Neural progenitor cell (in vitro differentiated cells): ENCODE data around the gene LPIN1. TPM values are rescaled to one million over a fixed set of nuclear protein-coding genes. Genes with fewer than 3 reads are reported as not detected.

ENCODE experiments used
- DNase-seq: peaks from one replicate; pipeline ENCODE4 v3.0.0-alpha.2; 2016; ENCODE audit warnings: low spot score
- H2AFZ ChIP-seq: fragments of 200-600 bp; sonication (generic); replicated peaks from 2 replicates; pipeline ENCODE4 v1.6.1; 2016; ENCODE audit warnings: antibody characterized with exemption
- H3F3A ChIP-seq: fragments of 200-600 bp; sonication (generic); 2 replicates; pipeline ENCODE4 v1.6.1; 2016; ENCODE audit warnings: antibody characterized with exemption, low read depth
- H3K27ac ChIP-seq: fragments of 200-600 bp; sonication (generic); 2 replicates; pipeline ENCODE4 v1.5.1; 2016; ENCODE audit warnings: mild to moderate bottlenecking
- H3K27me3 ChIP-seq: fragments of 200-600 bp; sonication (generic); 2 replicates; pipeline ENCODE4 v1.6.1; 2016; ENCODE audit warnings: mild to moderate bottlenecking, moderate library complexity
- H3K36me3 ChIP-seq: fragments of 200-600 bp; sonication (generic); 2 replicates; pipeline ENCODE4 v1.5.1; 2016
- H3K4me1 ChIP-seq: fragments of 200-600 bp; sonication (generic); 2 replicates; pipeline ENCODE4 v1.6.1; 2016; ENCODE audit warnings: mixed run types
- H3K4me2 ChIP-seq: fragments of 200-600 bp; sonication (generic); 2 replicates; pipeline ENCODE4 v1.6.1; 2016
- H3K4me3 ChIP-seq: fragments of 200-600 bp; sonication (generic); 2 replicates; pipeline ENCODE4 v1.5.1; 2016
- H3K79me2 ChIP-seq: fragments of 200-600 bp; sonication (generic); 2 replicates; pipeline ENCODE4 v1.6.1; 2016; ENCODE audit warnings: low read depth
- H3K9ac ChIP-seq: fragments of 200-600 bp; sonication (generic); 2 replicates; pipeline ENCODE4 v1.6.1; 2016
- H3K9me3 ChIP-seq: fragments of 200-600 bp; sonication (generic); 2 replicates; pipeline ENCODE4 v1.5.1; 2016; ENCODE audit warnings: low read depth
- H4K20me1 ChIP-seq: fragments of 200-600 bp; sonication (generic); 2 replicates; pipeline ENCODE4 v1.6.1; 2016; ENCODE audit warnings: low read depth
- H3K27ac Mint-ChIP-seq: 3 replicates; pipeline ENCODE4 v1.8.0; 2021; ENCODE audit warnings: mixed read lengths
- H3K27me3 Mint-ChIP-seq: 2 replicates; pipeline ENCODE4 v1.8.0; 2022; ENCODE audit warnings: low read depth, mild to moderate bottlenecking, inconsistent platforms, moderate library complexity, mixed read lengths; ENCODE audit not compliant: insufficient read depth
- H3K36me3 Mint-ChIP-seq: 3 replicates; pipeline ENCODE4 v1.8.0; 2021; ENCODE audit warnings: mixed read lengths
- H3K4me1 Mint-ChIP-seq: 3 replicates; pipeline ENCODE4 v1.8.0; 2021; ENCODE audit warnings: mixed read lengths
- H3K4me3 Mint-ChIP-seq: 3 replicates; pipeline ENCODE4 v1.8.0; 2021; ENCODE audit warnings: mild to moderate bottlenecking, moderate library complexity, mixed read lengths
- H3K9me3 Mint-ChIP-seq: 3 replicates; pipeline ENCODE4 v1.8.0; 2020; ENCODE audit warnings: mixed read lengths
- CTCF ChIP-seq: fragments of 200-600 bp; sonication (generic); IDR thresholded peaks from 2 replicates; pipeline ENCODE4 v1.5.1; 2017; ENCODE audit warnings: antibody characterized with exemption, mild to moderate bottlenecking
- EZH2 ChIP-seq: fragments of 200-600 bp; sonication (generic); IDR thresholded peaks from 2 replicates; pipeline ENCODE4 v1.6.1; 2017; ENCODE audit warnings: antibody characterized with exemption, mild to moderate bottlenecking, moderate library complexity
- EZH2phosphoT487 ChIP-seq: fragments of 200-600 bp; sonication (generic); IDR thresholded peaks from 2 replicates; pipeline ENCODE4 v1.6.1; 2017; ENCODE audit warnings: antibody characterized with exemption
- total RNA-seq: library from RNA; depleted of rRNA; stranded (reverse); fragments of >200 nt; gene quantifications from 2 replicates; pipeline ENCODE4 v1.2.3, GENCODE V29; 2015; ENCODE audit warnings: low replicate concordance

The LPIN1 gene
- total RNA-seq, 1 donor from 2014 or later: 18.0 TPM

- Histone ChIP-seq H4K20me1 (no peaks in the 10 kb centered on the region), H3K27me3 (no peaks in the 10 kb centered on the region), H3K4me3 (no peak overlapping the region), H3K79me2 (peaks cover 22% of the 10 kb centered on the region), H3K27ac (no peak overlapping the region), H3K4me2 (no peak overlapping the region), H3F3A (peaks cover 3% of the 10 kb centered on the region), H3K9me3 (peaks cover 7% of the 10 kb centered on the region), H3K36me3 (no peaks in the 10 kb centered on the region), H3K4me1 (peaks cover 7% of the 10 kb centered on the region), H2AFZ (no peak overlapping the region), H3K9ac (no peak overlapping the region)
- Mint-ChIP-seq H3K27ac (peak overlapping the region; percentile 2), H3K9me3 (peaks cover 36% of the 10 kb centered on the region), H3K36me3 (peaks cover 72% of the 10 kb centered on the region), H3K4me1 (peaks cover 7% of the 10 kb centered on the region), H3K4me3 (no peak overlapping the region), H3K27me3 (peaks cover 2% of the 10 kb centered on the region)
- TF ChIP-seq EZH2phosphoT487 (no peak), CTCF (no peak), EZH2 (no peak)
- DNase-seq: no peak
These were observed 14.8 kb downstream of the LPIN1 start for GRCh38 chr2:11761259-11761658.

- Histone ChIP-seq H3K9ac (no peak overlapping the region), H3F3A (peaks cover 3% of the 10 kb centered on the region), H3K27ac (no peak overlapping the region), H3K4me2 (no peak overlapping the region), H2AFZ (no peak overlapping the region), H3K79me2 (peaks cover 14% of the 10 kb centered on the region), H3K36me3 (no peaks in the 10 kb centered on the region), H3K27me3 (no peaks in the 10 kb centered on the region), H3K4me1 (peaks cover 2% of the 10 kb centered on the region), H4K20me1 (no peaks in the 10 kb centered on the region), H3K9me3 (peaks cover 7% of the 10 kb centered on the region), H3K4me3 (no peak overlapping the region)
- no peak for DNase-seq
- H3K4me1 Mint-ChIP-seq: peaks cover 7% of the 10 kb centered on the region
- H3K27ac Mint-ChIP-seq: no peak overlapping the region
- no peak overlapping the region for H3K4me3 Mint-ChIP-seq
- H3K9me3 Mint-ChIP-seq: peaks cover 34% of the 10 kb centered on the region
- TF ChIP-seq EZH2phosphoT487: no peak
- TF ChIP-seq EZH2: no peak
- TF ChIP-seq CTCF: no peak
- H3K36me3 Mint-ChIP-seq: peaks cover 75% of the 10 kb centered on the region
- H3K27me3 Mint-ChIP-seq: peaks cover 2% of the 10 kb centered on the region
These were observed 15.6 kb downstream of the LPIN1 start for GRCh38 chr2:11762031-11762430.

GRCh38 chr2:11762799-11763461 is 16.5 kb downstream of the LPIN1 start:
- Histone ChIP-seq H3K4me2 (no peak overlapping the region), H3K9me3 (peaks cover 5% of the 10 kb centered on the region), H3K4me3 (no peak overlapping the region), H2AFZ (no peak overlapping the region), H4K20me1 (no peaks in the 10 kb centered on the region), H3K27me3 (no peaks in the 10 kb centered on the region), H3K36me3 (no peaks in the 10 kb centered on the region), H3K27ac (no peak overlapping the region), H3K4me1 (no peaks in the 10 kb centered on the region), H3F3A (peaks cover 3% of the 10 kb centered on the region), H3K9ac (no peak overlapping the region), H3K79me2 (peaks cover 8% of the 10 kb centered on the region)
- TF ChIP-seq EZH2phosphoT487 (no peak), CTCF (no peak), EZH2 (no peak)
- DNase-seq: no peak
- no peak overlapping the region for H3K4me3 Mint-ChIP-seq
- H3K27ac Mint-ChIP-seq: no peak overlapping the region
- H3K9me3 Mint-ChIP-seq: peaks cover 27% of the 10 kb centered on the region
- H3K36me3 Mint-ChIP-seq: peaks cover 75% of the 10 kb centered on the region
- H3K27me3 Mint-ChIP-seq: peaks cover 2% of the 10 kb centered on the region
- peaks cover 7% of the 10 kb centered on the region for H3K4me1 Mint-ChIP-seq
